SK-N-SH treated with all-trans-retinoic acid at 6 μM for 48 hours (cell line): ENCODE results near the gene PRICKLE3.

Experiments
- CSDC2 ChIP-seq: fragments of 250-450 bp; sonication (Bioruptor Pico); IDR thresholded peaks from 2 replicates; pipeline ENCODE4 v1.5.0; 2020; ENCODE audit warnings: mild to moderate bottlenecking, moderate library complexity
- GLIS3 ChIP-seq: fragments of 250-450 bp; sonication (Bioruptor Pico); IDR thresholded peaks from 2 replicates; pipeline ENCODE4 v1.5.0; 2020; ENCODE audit warnings: mild to moderate bottlenecking, moderate library complexity
- ISL1 ChIP-seq: fragments of 250-450 bp; sonication (Bioruptor Pico); IDR thresholded peaks from 2 replicates; pipeline ENCODE4 v2.1.2; 2022; ENCODE audit warnings: mild to moderate bottlenecking, moderate library complexity
- OSR1 ChIP-seq: fragments of 250-450 bp; sonication (Bioruptor Pico); IDR thresholded peaks from 2 replicates; pipeline ENCODE4 v1.8.0; 2022; ENCODE audit warnings: moderate library complexity, mild to moderate bottlenecking, inconsistent platforms
- TCF4 ChIP-seq: fragments of 250-450 bp; sonication (Bioruptor Pico); IDR thresholded peaks from 2 replicates; pipeline ENCODE4 v1.8.0; 2021; ENCODE audit warnings: mild to moderate bottlenecking, moderate library complexity, borderline replicate concordance
- ZC3H10 ChIP-seq: fragments of 250-450 bp; sonication (Bioruptor Pico); IDR thresholded peaks from 2 replicates; pipeline ENCODE4 v1.5.1; 2021; ENCODE audit warnings: mild to moderate bottlenecking, moderate library complexity

GRCh38 chrX:49209434-49210251 is 23.5 kb upstream of the PRICKLE3 start:
- TF ChIP-seq OSR1 (CRISPR knock-in tag), result no peak
- no peak for TF ChIP-seq TCF4 (CRISPR knock-in tag)
- no peak for TF ChIP-seq GLIS3
- no peak for TF ChIP-seq CSDC2
- no peak for TF ChIP-seq ZC3H10 (CRISPR knock-in tag)
- TF ChIP-seq ISL1 (CRISPR knock-in tag), result no peak
